Stimulated activated naive CD8-positive, alpha-beta T cell treated with anti-CD3 and anti-CD28 coated beads, Interleukin-15, amount 100 ng/mL, for 72 hours (primary cell): ENCODE results near the gene MIGA1.
A peak's percentile ranks its signal among the peaks of the same experiment; 100 is the strongest.
"Not testable (repeated sequence)": the region's sequence is repeated elsewhere in the genome, so short reads cannot be mapped to it uniquely, and the experiment has no call there.

Experiments used
- ATAC-seq: fragments of 150-1000 bp; cut with Tn5 transposase; 2 replicates; pipeline ENCODE4 v1.10.0; 2021; ENCODE audit warnings: mild to moderate bottlenecking, moderate library complexity
- DNase-seq, 2 donors: peaks; one replicate each; pipeline ENCODE4 v3.0.0; 2021 to 2022
- H3K27ac Mint-ChIP-seq, 2 donors: one replicate each; pipeline ENCODE4 v1.8.0; 2022; ENCODE audit warnings: mild to moderate bottlenecking in 2 of 2, mixed read lengths in 2 of 2, moderate library complexity in 2 of 2
- H3K27me3 Mint-ChIP-seq: one replicate; pipeline ENCODE4 v1.8.0; 2022; ENCODE audit warnings: mixed read lengths
- H3K4me1 Mint-ChIP-seq: one replicate; pipeline ENCODE4 v1.8.0; 2022; ENCODE audit warnings: mild to moderate bottlenecking, mixed read lengths
- H3K4me3 Mint-ChIP-seq, 2 donors: one replicate each; pipeline ENCODE4 v1.8.0; 2022; ENCODE audit warnings: mild to moderate bottlenecking in 2 of 2, mixed read lengths in 2 of 2, moderate library complexity in 1 of 2
- H3K9me3 Mint-ChIP-seq, 2 donors: one replicate each; pipeline ENCODE4 v1.8.0; 2022; ENCODE audit warnings: mixed read lengths in 2 of 2

Gene MIGA1

GRCh38 chr1:77826851-77827250 is 47.4 kb downstream of the MIGA1 start:
- not testable (repeated sequence) for H3K27me3 Mint-ChIP-seq, DNase-seq, H3K9me3 Mint-ChIP-seq, H3K4me3 Mint-ChIP-seq, ATAC-seq, H3K27ac Mint-ChIP-seq
- H3K4me1 Mint-ChIP-seq: peaks cover 11% of the 10 kb centered on the region

GRCh38 chr1:77828098-77828497 is 48.6 kb downstream of the MIGA1 start:
- H3K4me1 Mint-ChIP-seq: peaks cover 11% of the 10 kb centered on the region
- ATAC-seq (no peak), DNase-seq (no peak)
- no peaks in the 10 kb centered on the region for H3K27me3 Mint-ChIP-seq
- H3K9me3 Mint-ChIP-seq: no peaks in the 10 kb centered on the region
- no peak overlapping the region for H3K27ac Mint-ChIP-seq
- no peak overlapping the region for H3K4me3 Mint-ChIP-seq

GRCh38 chr1:77829851-77830250 is 50.4 kb downstream of the MIGA1 start:
- H3K4me3 Mint-ChIP-seq: no peak overlapping the region
- ATAC-seq: no peak
- no peaks in the 10 kb centered on the region for H3K9me3 Mint-ChIP-seq
- H3K27me3 Mint-ChIP-seq: no peaks in the 10 kb centered on the region
- no peak for DNase-seq
- peaks cover 11% of the 10 kb centered on the region for H3K4me1 Mint-ChIP-seq
- no peak overlapping the region for H3K27ac Mint-ChIP-seq

GRCh38 chr1:77830946-77831345 is 51.5 kb downstream of the MIGA1 start:
- ATAC-seq: no peak
- H3K4me1 Mint-ChIP-seq: peaks cover 11% of the 10 kb centered on the region
- H3K4me3 Mint-ChIP-seq: no peak overlapping the region
- no peak overlapping the region for H3K27ac Mint-ChIP-seq
- no peaks in the 10 kb centered on the region for H3K9me3 Mint-ChIP-seq
- no peaks in the 10 kb centered on the region for H3K27me3 Mint-ChIP-seq
- DNase-seq: no peak

GRCh38 chr1:77831566-77831965 is 52.1 kb downstream of the MIGA1 start:
- no peak overlapping the region for H3K4me3 Mint-ChIP-seq
- H3K9me3 Mint-ChIP-seq: no peaks in the 10 kb centered on the region
- DNase-seq (no peak), ATAC-seq (no peak)
- H3K27ac Mint-ChIP-seq: no peak overlapping the region
- H3K27me3 Mint-ChIP-seq: no peaks in the 10 kb centered on the region
- peaks cover 11% of the 10 kb centered on the region for H3K4me1 Mint-ChIP-seq

- DNase-seq (no peak), ATAC-seq (no peak)
- Mint-ChIP-seq H3K27me3 (no peaks in the 10 kb centered on the region), H3K27ac (peak overlapping the region in 1 of 2 donors; percentile 27), H3K9me3 (no peaks in the 10 kb centered on the region), H3K4me3 (no peak overlapping the region), H3K4me1 (peaks cover 11% of the 10 kb centered on the region)
Observed at GRCh38 chr1:77831976-77832711, 52.7 kb downstream of the MIGA1 start.

- H3K27me3 Mint-ChIP-seq: no peaks in the 10 kb centered on the region
- no peaks in the 10 kb centered on the region for H3K9me3 Mint-ChIP-seq
- peaks cover 6% of the 10 kb centered on the region for H3K4me1 Mint-ChIP-seq
- no peak overlapping the region for H3K27ac Mint-ChIP-seq
- DNase-seq (no peak), ATAC-seq (no peak)
- no peak overlapping the region for H3K4me3 Mint-ChIP-seq
Observed at GRCh38 chr1:77832901-77833300, 53.5 kb downstream of the MIGA1 start.

GRCh38 chr1:77833521-77834100 is 54.2 kb downstream of the MIGA1 start:
- H3K27me3 Mint-ChIP-seq: no peaks in the 10 kb centered on the region
- H3K27ac Mint-ChIP-seq: no peak overlapping the region
- no peak for ATAC-seq
- H3K4me3 Mint-ChIP-seq: no peak overlapping the region
- no peaks in the 10 kb centered on the region for H3K9me3 Mint-ChIP-seq
- no peaks in the 10 kb centered on the region for H3K4me1 Mint-ChIP-seq
- DNase-seq: no peak

GRCh38 chr1:77834771-77835334 is 55.4 kb downstream of the MIGA1 start:
- ATAC-seq: no peak
- H3K27me3 Mint-ChIP-seq: no peaks in the 10 kb centered on the region
- no peak overlapping the region for H3K27ac Mint-ChIP-seq
- no peak overlapping the region for H3K4me3 Mint-ChIP-seq
- H3K9me3 Mint-ChIP-seq: no peaks in the 10 kb centered on the region
- no peaks in the 10 kb centered on the region for H3K4me1 Mint-ChIP-seq
- DNase-seq: no peak

- ATAC-seq (no peak), DNase-seq (no peak)
- H3K27ac Mint-ChIP-seq: no peak overlapping the region
- H3K9me3 Mint-ChIP-seq: no peaks in the 10 kb centered on the region
- peaks cover 5% of the 10 kb centered on the region for H3K4me1 Mint-ChIP-seq
- no peak overlapping the region for H3K4me3 Mint-ChIP-seq
- H3K27me3 Mint-ChIP-seq: no peaks in the 10 kb centered on the region
Observed at GRCh38 chr1:77841574-77841973, 62.1 kb downstream of the MIGA1 start.

GRCh38 chr1:77845951-77846350 is 66.5 kb downstream of the MIGA1 start:
- ATAC-seq (no peak), DNase-seq (no peak)
- Mint-ChIP-seq H3K4me1 (peaks cover 5% of the 10 kb centered on the region), H3K27me3 (no peaks in the 10 kb centered on the region), H3K27ac (no peak overlapping the region), H3K4me3 (no peak overlapping the region), H3K9me3 (no peaks in the 10 kb centered on the region)

- H3K27me3 Mint-ChIP-seq: no peaks in the 10 kb centered on the region
- H3K27ac Mint-ChIP-seq: no peak overlapping the region
- no peak overlapping the region for H3K4me3 Mint-ChIP-seq
- no peaks in the 10 kb centered on the region for H3K9me3 Mint-ChIP-seq
- DNase-seq: no peak
- no peak for ATAC-seq
- H3K4me1 Mint-ChIP-seq: peaks cover 5% of the 10 kb centered on the region
Observed at GRCh38 chr1:77846966-77847365, 67.5 kb downstream of the MIGA1 start.

- H3K4me1 Mint-ChIP-seq: peaks cover 5% of the 10 kb centered on the region
- H3K4me3 Mint-ChIP-seq: no peak overlapping the region
- DNase-seq (peak; percentile 46 to 66), ATAC-seq (peak; percentile 96)
- H3K27me3 Mint-ChIP-seq: no peaks in the 10 kb centered on the region
- no peak overlapping the region for H3K27ac Mint-ChIP-seq
- no peaks in the 10 kb centered on the region for H3K9me3 Mint-ChIP-seq
Observed at GRCh38 chr1:77847621-77848080, 68.2 kb downstream of the MIGA1 start.

GRCh38 chr1:77850082-77850481 is 70.6 kb downstream of the MIGA1 start:
- no peak overlapping the region for H3K4me3 Mint-ChIP-seq
- peaks cover 5% of the 10 kb centered on the region for H3K4me1 Mint-ChIP-seq
- no peak overlapping the region for H3K27ac Mint-ChIP-seq
- no peak for ATAC-seq
- H3K9me3 Mint-ChIP-seq: peaks cover 12 to 17% of the 10 kb centered on the region in 2 donors
- no peak for DNase-seq
- no peaks in the 10 kb centered on the region for H3K27me3 Mint-ChIP-seq

- no peaks in the 10 kb centered on the region for H3K27me3 Mint-ChIP-seq
- DNase-seq: no peak
- H3K4me3 Mint-ChIP-seq: no peak overlapping the region
- peaks cover 25 to 36% of the 10 kb centered on the region in 2 donors for H3K9me3 Mint-ChIP-seq
- ATAC-seq: no peak
- H3K27ac Mint-ChIP-seq: no peak overlapping the region
- peaks cover 10% of the 10 kb centered on the region for H3K4me1 Mint-ChIP-seq
Observed at GRCh38 chr1:77857552-77857951, 78.1 kb downstream of the MIGA1 start.

GRCh38 chr1:77858725-77859124 is 79.3 kb downstream of the MIGA1 start:
- no peak overlapping the region for H3K27ac Mint-ChIP-seq
- H3K27me3 Mint-ChIP-seq: no peaks in the 10 kb centered on the region
- H3K4me1 Mint-ChIP-seq: peaks cover 10% of the 10 kb centered on the region
- ATAC-seq (no peak), DNase-seq (no peak)
- H3K9me3 Mint-ChIP-seq: peaks cover 25 to 32% of the 10 kb centered on the region in 2 donors
- H3K4me3 Mint-ChIP-seq: no peak overlapping the region
